Esophagus (tissue), 2 donors: ENCODE measurements around the gene MYOG. TPM values are rescaled to one million over a fixed set of nuclear protein-coding genes. Genes with fewer than 3 reads are reported as not detected.

ENCODE experiments used
- H3K27ac ChIP-seq, 2 donors: one replicate each; pipeline ENCODE4 v1.5.1; 2013; ENCODE audit warnings: low read depth in 2 of 2, mild to moderate bottlenecking in 2 of 2, inconsistent platforms in 1 of 2, low read length in 1 of 2, moderate library complexity in 1 of 2
- H3K27me3 ChIP-seq, 2 donors: one replicate each; pipeline ENCODE4 v1.6.1; 2013; ENCODE audit warnings: low read length in 2 of 2, control low read depth in 1 of 2, mild to moderate bottlenecking in 1 of 2; ENCODE audit not compliant: insufficient read depth in 2 of 2, control insufficient read depth in 1 of 2
- H3K36me3 ChIP-seq, 2 donors: one replicate each; pipeline ENCODE4 v1.6.1; 2013; ENCODE audit warnings: low read length in 1 of 2; ENCODE audit not compliant: control insufficient read depth in 2 of 2, insufficient read depth in 2 of 2
- H3K4me1 ChIP-seq, 2 donors: one replicate each; pipeline ENCODE4 v1.6.1; 2013; ENCODE audit warnings: low read length in 1 of 2; ENCODE audit not compliant: control insufficient read depth in 2 of 2, insufficient read depth in 2 of 2
- H3K4me3 ChIP-seq, 2 donors: one replicate each; pipeline ENCODE4 v1.5.1; 2013; ENCODE audit warnings: low read length in 2 of 2, mild to moderate bottlenecking in 2 of 2, low read depth in 1 of 2, moderate library complexity in 1 of 2
- H3K9me3 ChIP-seq, 2 donors: one replicate each; pipeline ENCODE4 v1.6.1; 2013; ENCODE audit warnings: mild to moderate bottlenecking in 2 of 2, low read depth in 1 of 2, low read length in 1 of 2, moderate library complexity in 1 of 2; ENCODE audit not compliant: control insufficient read depth in 2 of 2, insufficient read depth in 1 of 2
- WGBS, 2 donors: extraction: QIAGEN DNeasy Blood & Tissue Kit; methylation state at CpG; one replicate each; pipeline ENCODE4 v1.1.7; 2013; 5-methylcytosine and 5-hydroxymethylcytosine counted together
- polyA plus RNA-seq, 2 donors: library from polyadenylated mRNA; stranded (reverse); fragments of 200-250 nt; gene quantifications; one replicate each; pipeline ENCODE4 v1.2.3, GENCODE V29; 2013
- donor health status: healthy with polysubstance abuse.
- donor health status: Bipolar disorder and iron deficiency.

Gene MYOG
- polyA plus RNA-seq, 2 donors = not detected

GRCh38 chr1:203090421-203091198 is 4.8 kb upstream of the MYOG start:
- Histone ChIP-seq H3K27ac (no peak overlapping the region), H3K4me1 (peaks cover 0 to 4% of the 10 kb centered on the region in 2 donors), H3K9me3 (no peaks in the 10 kb centered on the region), H3K4me3 (no peak overlapping the region), H3K36me3 (no peaks in the 10 kb centered on the region), H3K27me3 (no peaks in the 10 kb centered on the region)
- WGBS, 2 donors = 70 to 72% methylated on average over 6 of the region's 6 CpGs

DNA sequence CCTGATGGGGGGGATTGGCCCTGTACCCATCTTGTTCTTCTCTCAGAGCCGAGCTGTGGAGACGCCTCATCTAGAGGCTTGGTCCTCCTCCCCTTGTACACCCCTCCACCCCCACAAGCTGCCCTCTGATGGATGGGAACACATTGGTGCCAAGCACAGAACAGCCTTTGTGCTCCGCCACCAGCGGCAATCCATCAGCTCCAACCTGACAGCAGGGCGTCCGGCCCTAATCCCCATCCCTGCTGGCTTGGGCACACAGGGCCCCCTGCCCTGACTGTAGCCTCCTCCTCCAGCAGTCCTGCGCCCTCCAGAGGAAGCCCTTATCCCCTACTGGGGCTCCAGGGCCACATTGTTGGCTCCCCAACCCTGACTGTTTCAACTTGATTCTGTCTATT is 3.8 kb upstream of the MYOG start:
- Histone ChIP-seq H3K36me3 (no peaks in the 10 kb centered on the region), H3K4me1 (peaks cover 0 to 4% of the 10 kb centered on the region in 2 donors), H3K4me3 (no peak overlapping the region), H3K27ac (no peak overlapping the region), H3K9me3 (no peaks in the 10 kb centered on the region), H3K27me3 (no peaks in the 10 kb centered on the region)
- WGBS, 2 donors = 47 to 60% methylated on average over 6 to 7 of the region's 7 CpGs

DNA sequence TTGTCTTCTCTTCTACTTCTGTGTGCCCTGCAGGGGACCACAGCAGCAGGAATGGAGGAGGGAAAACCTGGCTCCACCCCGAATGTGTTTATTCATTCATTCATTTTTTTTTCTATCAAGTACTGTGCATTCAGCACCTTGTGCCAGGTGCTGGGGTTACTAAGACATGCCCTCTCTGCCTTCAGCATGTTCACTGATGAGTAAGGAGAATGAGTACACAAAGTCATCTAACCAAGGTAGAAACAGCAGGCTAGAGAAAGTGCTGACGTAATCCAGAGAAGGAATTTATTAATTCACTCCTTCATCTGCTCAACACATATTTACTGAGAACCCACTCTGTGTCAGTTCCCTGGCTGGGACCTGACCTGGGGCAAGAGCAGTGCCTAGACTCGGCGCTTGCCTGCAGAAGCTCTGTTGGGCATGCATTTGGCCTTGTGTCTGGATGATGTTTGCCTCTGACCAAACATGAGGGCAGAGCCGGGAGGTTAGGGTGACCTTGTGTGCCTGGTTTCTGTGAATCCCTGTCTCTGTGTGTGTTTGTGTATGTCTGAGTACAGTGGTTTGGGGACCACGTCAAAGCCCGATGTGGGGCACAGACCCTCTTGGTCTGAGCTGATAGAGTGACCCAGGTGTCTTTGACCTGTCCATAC is 3.3 kb upstream of the MYOG start:
- 68 to 76% methylated on average over 7 of the region's 7 CpGs for WGBS, 2 donors

GRCh38 chr1:203088441-203088840 is 2.6 kb upstream of the MYOG start:
- Histone ChIP-seq H3K4me1 (peaks cover 0 to 4% of the 10 kb centered on the region in 2 donors), H3K36me3 (no peaks in the 10 kb centered on the region), H3K27me3 (no peaks in the 10 kb centered on the region), H3K4me3 (no peak overlapping the region), H3K27ac (no peak overlapping the region), H3K9me3 (no peaks in the 10 kb centered on the region)
- 82 to 88% methylated on average over 3 of the region's 3 CpGs for WGBS, 2 donors

More for the DNA sequence above, 3.3 kb upstream of the MYOG start:
- Histone ChIP-seq H3K4me1 (peaks cover 0 to 4% of the 10 kb centered on the region in 2 donors), H3K36me3 (no peaks in the 10 kb centered on the region), H3K4me3 (no peak overlapping the region), H3K27me3 (no peaks in the 10 kb centered on the region), H3K27ac (no peak overlapping the region), H3K9me3 (no peaks in the 10 kb centered on the region)

DNA sequence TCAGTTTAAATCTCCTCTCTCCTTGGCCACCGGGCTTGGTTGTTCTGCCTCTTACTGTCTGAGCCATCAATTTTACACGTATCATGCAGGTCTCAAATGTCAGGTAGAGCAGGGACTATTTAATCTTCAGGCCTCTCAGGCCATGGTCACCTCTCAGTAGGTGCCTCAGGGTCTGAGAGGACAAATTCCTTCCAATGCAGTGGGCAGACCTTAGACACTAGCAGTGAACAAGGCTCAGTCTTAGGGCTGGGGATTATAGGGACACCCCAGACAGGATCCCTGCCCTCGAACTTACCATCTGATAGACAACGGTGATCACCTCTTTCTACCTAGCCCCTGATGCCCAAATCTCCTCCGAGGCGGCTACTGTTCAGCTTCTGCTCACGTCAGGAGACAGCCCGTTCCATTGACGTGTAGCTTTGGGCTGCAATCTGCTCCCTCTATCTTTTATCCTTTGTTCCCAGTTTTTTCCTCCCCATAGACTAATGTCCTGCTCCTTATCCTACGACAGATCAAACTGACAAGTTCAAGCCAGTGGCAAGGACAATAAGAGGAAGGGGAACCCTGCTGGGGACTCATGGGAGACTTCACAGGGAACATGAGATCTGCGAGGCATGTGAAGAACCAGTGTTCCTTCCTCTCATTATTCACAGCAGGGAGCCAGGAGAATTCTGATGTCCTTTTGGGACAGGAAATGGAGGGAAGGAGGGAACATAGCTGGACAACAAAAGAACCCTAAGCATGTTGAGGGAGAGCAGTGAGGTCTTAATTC is 1.4 kb upstream of the MYOG start:
- H3K4me3 ChIP-seq = no peak overlapping the region
- 82 to 83% methylated on average over 11 of the region's 11 CpGs for WGBS, 2 donors
- no peaks in the 10 kb centered on the region for H3K9me3 ChIP-seq
- no peaks in the 10 kb centered on the region for H3K27me3 ChIP-seq
- no peak overlapping the region for H3K27ac ChIP-seq
- H3K4me1 ChIP-seq = peaks cover 0 to 4% of the 10 kb centered on the region in 2 donors
- no peaks in the 10 kb centered on the region for H3K36me3 ChIP-seq

DNA sequence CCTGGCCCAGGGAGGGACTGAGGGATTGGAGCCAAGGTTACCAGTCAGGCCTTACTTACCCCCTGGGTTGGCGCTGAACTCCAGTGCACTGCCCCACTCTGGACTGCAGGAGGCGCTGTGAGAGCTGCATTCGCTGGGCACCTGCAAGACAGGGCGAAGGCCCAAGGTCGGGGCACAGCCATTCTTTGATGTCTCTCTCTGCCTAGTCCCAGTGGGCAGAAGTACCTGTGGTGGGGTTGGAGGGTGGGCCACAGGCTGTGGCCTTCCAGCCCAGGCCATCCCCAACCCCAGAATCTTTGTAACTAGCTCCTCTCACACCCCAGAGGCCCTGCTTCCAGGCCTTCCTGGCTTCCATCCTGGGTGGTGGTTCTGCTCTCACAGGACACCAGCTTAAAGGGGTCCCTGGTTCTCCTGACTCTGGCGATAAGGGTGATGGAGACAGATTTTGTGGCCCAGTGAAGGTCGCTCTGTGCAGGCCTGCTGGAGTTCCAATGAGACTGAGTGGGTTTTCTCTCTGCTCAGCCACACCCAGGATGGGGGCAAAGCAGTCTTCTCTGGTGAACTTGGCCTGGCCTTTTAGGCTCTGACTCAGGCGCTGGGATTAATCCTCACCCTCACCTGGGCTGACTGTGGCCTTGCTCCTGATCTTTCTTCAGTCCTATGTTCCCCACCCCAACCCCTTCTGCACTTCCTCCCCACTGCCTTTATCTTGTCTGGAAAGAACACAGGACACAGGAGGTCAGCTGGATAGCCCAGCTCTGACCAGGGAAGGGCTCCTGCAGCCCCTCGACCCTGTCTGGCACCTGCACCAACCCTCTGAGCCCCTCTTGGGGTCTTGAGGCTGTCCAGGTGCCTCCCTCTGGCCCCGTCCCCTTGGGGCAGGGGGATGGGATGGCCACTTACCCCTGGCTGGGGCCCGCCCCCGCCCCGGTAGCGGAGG is 954 bp downstream of the MYOG start:
- no peaks in the 10 kb centered on the region for H3K27me3 ChIP-seq
- H3K9me3 ChIP-seq = no peaks in the 10 kb centered on the region

GRCh38 chr1:203083463-203083921 is 2.3 kb downstream of the MYOG start:
- no peaks in the 10 kb centered on the region for H3K9me3 ChIP-seq
- no peaks in the 10 kb centered on the region for H3K4me1 ChIP-seq
- H3K4me3 ChIP-seq = no peak overlapping the region
- WGBS, 2 donors = 78 to 87% methylated on average over 11 of the region's 11 CpGs
- no peaks in the 10 kb centered on the region for H3K27me3 ChIP-seq
- H3K36me3 ChIP-seq = no peaks in the 10 kb centered on the region
- no peak overlapping the region for H3K27ac ChIP-seq

More for the DNA sequence above, 954 bp downstream of the MYOG start:
- WGBS, 2 donors = 88 to 92% methylated on average over 14 of the region's 14 CpGs
- Histone ChIP-seq H3K4me1 (no peaks in the 10 kb centered on the region), H3K36me3 (no peaks in the 10 kb centered on the region), H3K27ac (no peak overlapping the region), H3K4me3 (no peak overlapping the region)

DNA sequence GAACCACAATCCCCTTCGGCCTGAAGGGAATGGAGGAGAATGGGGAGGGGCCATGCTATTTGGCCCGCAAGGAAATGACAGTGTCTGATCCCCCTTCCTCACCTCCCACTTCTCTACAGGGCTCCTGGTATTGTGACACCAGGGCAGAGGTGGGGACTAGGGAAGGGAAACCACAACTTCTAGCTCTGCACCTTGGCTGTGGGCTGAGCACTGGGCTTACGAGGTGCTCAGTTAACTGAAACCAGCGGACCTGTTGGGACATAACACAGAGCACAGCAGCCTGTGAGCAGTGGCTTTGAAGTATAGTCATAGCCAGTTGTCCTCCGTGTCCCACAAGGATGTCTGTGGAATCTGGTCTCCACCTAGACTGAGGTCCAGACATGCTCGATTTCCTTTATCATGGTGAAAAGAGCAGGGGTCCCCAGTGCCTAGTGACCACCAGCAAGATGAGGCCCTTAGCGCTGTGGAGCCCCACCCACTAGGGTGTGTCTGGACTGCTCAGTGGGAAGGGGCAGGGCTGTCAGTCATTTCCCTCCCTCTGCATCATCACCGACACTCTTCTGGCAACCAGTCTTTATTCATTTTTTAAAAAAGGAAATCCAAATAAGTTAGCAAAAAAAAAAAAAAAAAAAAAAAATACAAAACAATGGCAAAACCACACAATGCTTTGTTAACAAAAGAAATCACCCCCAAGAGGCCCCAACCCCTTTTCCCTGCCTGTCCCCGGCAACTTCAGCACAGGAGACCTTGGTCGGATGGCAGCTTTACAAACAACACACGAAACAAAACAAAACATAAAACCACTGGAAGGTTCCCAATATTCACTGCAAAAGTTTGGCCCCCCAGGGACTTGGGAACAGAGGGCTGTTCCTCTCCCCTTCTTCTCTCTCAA is 3.0 kb downstream of the MYOG start:
- no peaks in the 10 kb centered on the region for H3K27me3 ChIP-seq

More for the DNA sequence above, 3.0 kb downstream of the MYOG start:
- WGBS, 2 donors = 60 to 68% methylated on average over 11 of the region's 11 CpGs
- no peak overlapping the region for H3K4me3 ChIP-seq
- H3K9me3 ChIP-seq = no peaks in the 10 kb centered on the region
- no peaks in the 10 kb centered on the region for H3K4me1 ChIP-seq
- no peak overlapping the region for H3K27ac ChIP-seq
- H3K36me3 ChIP-seq = no peaks in the 10 kb centered on the region
